K562 (cell line): ENCODE measurements around the gene DLG4. TPM values are rescaled to one million over a fixed set of nuclear protein-coding genes. Genes with fewer than 3 reads are reported as not detected.

ENCODE experiments used
- BMI1 ChIP-seq: fragments of 150-350 bp; IDR thresholded peaks from 2 replicates; pipeline ENCODE4 v1.6.1; 2014; ENCODE audit warnings: low read length
- CBFA2T2 ChIP-seq: fragments of 450-650 bp; conservative IDR thresholded peaks from 2 replicates; pipeline ENCODE4 v1.6.1; 2017; ENCODE audit warnings: mild to moderate bottlenecking
- MAZ ChIP-seq, 2 experiments: fragments of 450-650 bp in 1 of 2; sonication (generic) in 1 of 2; formaldehyde crosslinking; IDR thresholded peaks in 1 of 2; conservative IDR thresholded peaks in 1 of 2; 2 replicates each; pipeline versions ENCODE4 v1.4.0 to v1.5.0; 2020; ENCODE audit warnings: mild to moderate bottlenecking in 1 of 2, missing genetic modification reagents in 1 of 2
- MTA2 ChIP-seq: fragments of 450-650 bp; IDR thresholded peaks from 2 replicates; pipeline ENCODE4 v1.6.1; 2016; ENCODE audit warnings: low read depth
- PATZ1 ChIP-seq: fragments of 250-450 bp; sonication (Bioruptor Pico); IDR thresholded peaks from 2 replicates; pipeline ENCODE4 v1.5.0; 2020; ENCODE audit warnings: mild to moderate bottlenecking, borderline replicate concordance
- PHB ChIP-seq: fragments of 250-450 bp; sonication (Bioruptor Pico); IDR thresholded peaks from 2 replicates; pipeline ENCODE4 v1.5.0; 2021
- POLR2B ChIP-seq: fragments of 450-650 bp; IDR thresholded peaks from 2 replicates; pipeline ENCODE4 v1.6.1; 2018; ENCODE audit warnings: low read depth; ENCODE audit not compliant: partially characterized antibody
- SMC3 ChIP-seq: conservative IDR thresholded peaks from 2 replicates; pipeline ENCODE4 v1.6.1; 2011; ENCODE audit warnings: low read depth, low read length, improper control_type of control experiment; ENCODE audit not compliant: insufficient read depth
- SUPT5H ChIP-seq: fragments of 450-650 bp; IDR thresholded peaks from 2 replicates; pipeline ENCODE4 v1.6.1; 2016
- ZBED1 ChIP-seq: IDR thresholded peaks from 2 replicates; pipeline ENCODE4 v1.6.1; 2014
- ZNF165 ChIP-seq: fragments of 250-450 bp; sonication (Bioruptor Pico); IDR thresholded peaks from 2 replicates; pipeline ENCODE4 v1.4.0; 2020; ENCODE audit warnings: borderline replicate concordance
- ZNF551 ChIP-seq: fragments of 250-450 bp; sonication (Bioruptor Pico); IDR thresholded peaks from 2 replicates; pipeline ENCODE4 v1.5.0; 2021; ENCODE audit warnings: mild to moderate bottlenecking, moderate library complexity
- ZNF561 ChIP-seq: fragments of 450-650 bp; formaldehyde crosslinking; conservative IDR thresholded peaks from 2 replicates; pipeline ENCODE4 v1.4.0; 2020; ENCODE audit warnings: mild to moderate bottlenecking, moderate library complexity
- ZNF584 ChIP-seq: fragments of 200-800 bp; sonication (Bioruptor generic); IDR thresholded peaks from 2 replicates; pipeline ENCODE4 v1.6.1; 2016; ENCODE audit warnings: low read depth, mild to moderate bottlenecking, missing genetic modification characterization, missing compliant biosample characterization
- ZNF778 ChIP-seq: fragments of 450-650 bp; formaldehyde crosslinking; IDR thresholded peaks from 2 replicates; pipeline ENCODE4 v1.4.0; 2020; ENCODE audit warnings: mild to moderate bottlenecking, moderate library complexity
- polyA plus RNA-seq, 8 experiments: library from polyadenylated mRNA; depleted of rRNA in 4 of 8; stranded (reverse) in 5 of 8; unstranded in 3 of 8; fragments of >200 nt; fragmentation: Nextera tagmentation in 2 of 8; fragmentation: Illumina TruSeq in 1 of 8; extraction: Ambion mirVana in 2 of 8; extraction: Trizol in 1 of 8; gene quantifications; 2 replicates each; pipeline versions ENCODE4 v1.2.1 to v1.2.3, GENCODE V29; 2011 to 2014; ENCODE audit warnings: inconsistent platforms in 1 of 8, missing spikeins in 1 of 8
- total RNA-seq, 7 experiments: library from RNA; depleted of rRNA in 6 of 7; stranded (reverse); fragments of >200 nt in 6 of 7; fragmentation: Illumina TruSeq in 2 of 7; extraction: Trizol in 2 of 7; gene quantifications; 2 replicates each; pipeline versions ENCODE4 v1.2.1 to v1.2.3, GENCODE V29; 2011 to 2021; ENCODE audit warnings: low replicate concordance in 1 of 7
- TF ChIP-seq, protein P1 (sequence below): sonication (generic); formaldehyde crosslinking; IDR thresholded peaks from 2 replicates; pipeline ENCODE4 v1.8.0; 2022; ENCODE audit warnings: missing genetic modification reagents, mild to moderate bottlenecking, moderate library complexity, borderline replicate concordance
- TF ChIP-seq, protein P2 (sequence below): sonication (generic); IDR thresholded peaks from 2 replicates; pipeline ENCODE4 v1.6.1; 2016
- TF ChIP-seq, protein P3 (sequence below): sonication (generic); formaldehyde crosslinking; IDR thresholded peaks from 2 replicates; pipeline ENCODE4 v1.8.1; 2023; ENCODE audit warnings: mild to moderate bottlenecking, missing genetic modification reagents
- TF ChIP-seq, protein P4 (sequence below), 2 experiments: fragments of 450-650 bp; IDR thresholded peaks; 2 replicates each; pipeline ENCODE4 v1.6.1; 2018; ENCODE audit warnings: mild to moderate bottlenecking in 2 of 2, low read depth in 1 of 2; ENCODE audit not compliant: partially characterized antibody in 2 of 2

Gene DLG4
- total and polyA plus RNA-seq, 9 of the 15 experiments (the other 6 are each of a cell fraction or from before 2014, with no cell fraction given) = 0.03 to 12.0 (median 4.1) TPM

DNA sequence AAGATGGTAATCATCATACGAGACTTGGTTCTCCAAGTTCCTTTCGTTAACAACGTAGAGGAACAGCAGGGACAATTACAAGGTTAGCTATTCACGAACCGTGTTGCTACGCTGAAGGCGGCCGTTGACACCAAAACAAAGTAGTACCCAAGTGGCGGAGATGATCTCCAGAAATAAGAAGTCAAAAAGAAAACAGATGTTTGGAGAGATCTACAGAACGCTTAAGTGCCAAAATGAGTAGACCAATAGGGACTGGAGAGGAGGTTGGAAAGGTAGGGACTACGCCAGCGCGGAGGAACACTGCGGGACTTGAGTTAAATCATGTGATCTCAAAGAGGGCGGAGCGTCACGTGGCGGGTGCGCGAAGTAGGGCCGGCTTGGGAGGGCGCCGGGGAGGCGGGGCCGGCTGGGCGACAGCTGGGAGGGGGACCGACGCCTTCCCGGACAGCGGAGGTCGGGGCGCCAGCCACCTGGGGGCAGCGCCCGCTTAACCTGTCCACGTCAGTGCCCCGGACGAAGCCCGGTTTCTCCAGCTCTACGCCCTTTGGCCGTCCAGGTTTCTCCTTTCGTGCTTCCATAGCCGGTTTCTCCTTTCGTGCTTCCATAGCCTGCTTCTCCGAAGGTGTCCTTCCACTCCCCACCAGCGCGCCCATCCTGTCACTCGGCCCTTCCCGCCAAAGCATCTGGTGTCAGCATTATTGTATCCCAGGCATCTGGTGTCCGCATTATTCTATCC, 23.2 kb upstream of the DLG4 start (continued):
- TF ChIP-seq ZNF584 (CRISPR knock-in tag) (no peak), ZNF561 (CRISPR knock-in tag) (no peak), BMI1 (no peak), PATZ1 (CRISPR knock-in tag) (no peak), MAZ (CRISPR knock-in tag; conservative IDR thresholded peaks at IDR 0.05 in 1 of 2, IDR thresholded peaks at IDR 0.05 in 1 of 2) (peak; percentile 76 to 88), CBFA2T2 (peak; percentile 90), ZNF778 (CRISPR knock-in tag) (no peak), SUPT5H (peak; percentile 81), SMC3 (no peak), ZNF165 (CRISPR knock-in tag) (no peak), POLR2B (peak; percentile 79), PHB (CRISPR knock-in tag) (no peak), ZNF551 (CRISPR knock-in tag) (0 out of 2 replicates have a peak, but pooled peaks have one; percentile 57), MTA2 (no peak), ZBED1 (0 out of 2 replicates have a peak, but pooled peaks have one; percentile 22)
- TF ChIP-seq, protein P1, sequence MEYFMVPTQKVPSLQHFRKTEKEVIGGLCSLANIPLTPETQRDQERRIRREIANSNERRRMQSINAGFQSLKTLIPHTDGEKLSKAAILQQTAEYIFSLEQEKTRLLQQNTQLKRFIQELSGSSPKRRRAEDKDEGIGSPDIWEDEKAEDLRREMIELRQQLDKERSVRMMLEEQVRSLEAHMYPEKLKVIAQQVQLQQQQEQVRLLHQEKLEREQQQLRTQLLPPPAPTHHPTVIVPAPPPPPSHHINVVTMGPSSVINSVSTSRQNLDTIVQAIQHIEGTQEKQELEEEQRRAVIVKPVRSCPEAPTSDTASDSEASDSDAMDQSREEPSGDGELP (CRISPR knock-in tag) = peak; percentile 98
- TF ChIP-seq, protein P2, sequence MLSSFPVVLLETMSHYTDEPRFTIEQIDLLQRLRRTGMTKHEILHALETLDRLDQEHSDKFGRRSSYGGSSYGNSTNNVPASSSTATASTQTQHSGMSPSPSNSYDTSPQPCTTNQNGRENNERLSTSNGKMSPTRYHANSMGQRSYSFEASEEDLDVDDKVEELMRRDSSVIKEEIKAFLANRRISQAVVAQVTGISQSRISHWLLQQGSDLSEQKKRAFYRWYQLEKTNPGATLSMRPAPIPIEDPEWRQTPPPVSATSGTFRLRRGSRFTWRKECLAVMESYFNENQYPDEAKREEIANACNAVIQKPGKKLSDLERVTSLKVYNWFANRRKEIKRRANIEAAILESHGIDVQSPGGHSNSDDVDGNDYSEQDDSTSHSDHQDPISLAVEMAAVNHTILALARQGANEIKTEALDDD = peak; percentile 33; the same call in 1 of the 2 replicates
- TF ChIP-seq, protein P3, sequence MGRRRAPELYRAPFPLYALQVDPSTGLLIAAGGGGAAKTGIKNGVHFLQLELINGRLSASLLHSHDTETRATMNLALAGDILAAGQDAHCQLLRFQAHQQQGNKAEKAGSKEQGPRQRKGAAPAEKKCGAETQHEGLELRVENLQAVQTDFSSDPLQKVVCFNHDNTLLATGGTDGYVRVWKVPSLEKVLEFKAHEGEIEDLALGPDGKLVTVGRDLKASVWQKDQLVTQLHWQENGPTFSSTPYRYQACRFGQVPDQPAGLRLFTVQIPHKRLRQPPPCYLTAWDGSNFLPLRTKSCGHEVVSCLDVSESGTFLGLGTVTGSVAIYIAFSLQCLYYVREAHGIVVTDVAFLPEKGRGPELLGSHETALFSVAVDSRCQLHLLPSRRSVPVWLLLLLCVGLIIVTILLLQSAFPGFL = no peak
- TF ChIP-seq, protein P4, sequence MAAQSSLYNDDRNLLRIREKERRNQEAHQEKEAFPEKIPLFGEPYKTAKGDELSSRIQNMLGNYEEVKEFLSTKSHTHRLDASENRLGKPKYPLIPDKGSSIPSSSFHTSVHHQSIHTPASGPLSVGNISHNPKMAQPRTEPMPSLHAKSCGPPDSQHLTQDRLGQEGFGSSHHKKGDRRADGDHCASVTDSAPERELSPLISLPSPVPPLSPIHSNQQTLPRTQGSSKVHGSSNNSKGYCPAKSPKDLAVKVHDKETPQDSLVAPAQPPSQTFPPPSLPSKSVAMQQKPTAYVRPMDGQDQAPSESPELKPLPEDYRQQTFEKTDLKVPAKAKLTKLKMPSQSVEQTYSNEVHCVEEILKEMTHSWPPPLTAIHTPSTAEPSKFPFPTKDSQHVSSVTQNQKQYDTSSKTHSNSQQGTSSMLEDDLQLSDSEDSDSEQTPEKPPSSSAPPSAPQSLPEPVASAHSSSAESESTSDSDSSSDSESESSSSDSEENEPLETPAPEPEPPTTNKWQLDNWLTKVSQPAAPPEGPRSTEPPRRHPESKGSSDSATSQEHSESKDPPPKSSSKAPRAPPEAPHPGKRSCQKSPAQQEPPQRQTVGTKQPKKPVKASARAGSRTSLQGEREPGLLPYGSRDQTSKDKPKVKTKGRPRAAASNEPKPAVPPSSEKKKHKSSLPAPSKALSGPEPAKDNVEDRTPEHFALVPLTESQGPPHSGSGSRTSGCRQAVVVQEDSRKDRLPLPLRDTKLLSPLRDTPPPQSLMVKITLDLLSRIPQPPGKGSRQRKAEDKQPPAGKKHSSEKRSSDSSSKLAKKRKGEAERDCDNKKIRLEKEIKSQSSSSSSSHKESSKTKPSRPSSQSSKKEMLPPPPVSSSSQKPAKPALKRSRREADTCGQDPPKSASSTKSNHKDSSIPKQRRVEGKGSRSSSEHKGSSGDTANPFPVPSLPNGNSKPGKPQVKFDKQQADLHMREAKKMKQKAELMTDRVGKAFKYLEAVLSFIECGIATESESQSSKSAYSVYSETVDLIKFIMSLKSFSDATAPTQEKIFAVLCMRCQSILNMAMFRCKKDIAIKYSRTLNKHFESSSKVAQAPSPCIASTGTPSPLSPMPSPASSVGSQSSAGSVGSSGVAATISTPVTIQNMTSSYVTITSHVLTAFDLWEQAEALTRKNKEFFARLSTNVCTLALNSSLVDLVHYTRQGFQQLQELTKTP (IDR thresholded peaks at IDR 0.05; ENCODE audit: low read depth in 1 of 2, partially characterized antibody in 2 of 2) = peak in 1 of 2 experiments; percentile 85
